Lower lobe of right lung (tissue), 2 donors: Measurements from ENCODE around the gene CUL3. TPM values are rescaled to one million over a fixed set of nuclear protein-coding genes. Genes with fewer than 3 reads are reported as not detected.

Source experiments
- ATAC-seq, 2 donors: fragments of 200-7000 bp; cut with Tn5 transposase; one replicate each; pipeline ENCODE4 v1.9.1; 2020 to 2022; ENCODE audit warnings: mild to moderate bottlenecking in 2 of 2, moderate library complexity in 2 of 2
- DNase-seq: peaks from one replicate; pipeline ENCODE4 v3.0.0-alpha.2; 2020
- H3K27ac ChIP-seq: fragments of 200-600 bp; one replicate; pipeline ENCODE4 v1.8.0; 2022
- H3K27me3 ChIP-seq: fragments of 200-600 bp; one replicate; pipeline ENCODE4 v1.8.0; 2022; ENCODE audit warnings: low read depth
- H3K36me3 ChIP-seq: fragments of 200-600 bp; one replicate; pipeline ENCODE4 v1.8.0; 2022; ENCODE audit warnings: mild to moderate bottlenecking
- H3K4me1 ChIP-seq: fragments of 200-600 bp; one replicate; pipeline ENCODE4 v1.8.0; 2022
- H3K4me3 ChIP-seq: fragments of 200-600 bp; one replicate; pipeline ENCODE4 v1.8.0; 2022; ENCODE audit warnings: mild to moderate bottlenecking
- H3K9me3 ChIP-seq: fragments of 200-600 bp; one replicate; pipeline ENCODE4 v1.8.0; 2022
- CTCF ChIP-seq: fragments of 200-600 bp; IDR thresholded peaks from one replicate; pipeline ENCODE4 v1.8.0; 2022; ENCODE audit warnings: antibody characterized with exemption, mild to moderate bottlenecking
- intact Hi-C: fragments of 100-400 bp; cut with DNase I; formaldehyde crosslinking; loops from one replicate; pipeline ENCODE4 v1.11.0; 2022
- total RNA-seq: library from RNA; stranded (reverse); fragmentation: NEBNext Ultra II Directional; extraction: Animal tissue kit (Norgen Biotek cat#: 25700); gene quantifications from one replicate; pipeline ENCODE4 v1.2.1, GENCODE V29; 2021
- donor health status: DM: no; HTN: yes; CAD: no; lungs with severe emphysema.

CUL3 gene
- total RNA-seq, 1 donor from 2014 or later = 79.2 TPM

GRCh38 chr2:224444783-224445182 lies 140.4 kb downstream of the CUL3 start:
- intact Hi-C loops = no loop called here
- ATAC-seq (no peak), DNase-seq (no peak)
- no peaks in the 10 kb centered on the region for H3K36me3 ChIP-seq
- no peak overlapping the region for H3K4me3 ChIP-seq
- H3K9me3 ChIP-seq = no peaks in the 10 kb centered on the region
- H3K4me1 ChIP-seq = peaks cover 12% of the 10 kb centered on the region
- no peak overlapping the region for H3K27ac ChIP-seq
- no peak for TF ChIP-seq CTCF
- peaks cover 5% of the 10 kb centered on the region for H3K27me3 ChIP-seq

GRCh38 chr2:224444021-224444420 lies 141.1 kb downstream of the CUL3 start:
- TF ChIP-seq CTCF = no peak
- peaks cover 12% of the 10 kb centered on the region for H3K4me1 ChIP-seq
- H3K9me3 ChIP-seq = no peaks in the 10 kb centered on the region
- ATAC-seq = no peak
- no peak overlapping the region for H3K27ac ChIP-seq
- H3K27me3 ChIP-seq = peaks cover 5% of the 10 kb centered on the region
- DNase-seq = no peak
- H3K36me3 ChIP-seq = no peaks in the 10 kb centered on the region
- H3K4me3 ChIP-seq = no peak overlapping the region
- intact Hi-C loops = no loop called here

DNA sequence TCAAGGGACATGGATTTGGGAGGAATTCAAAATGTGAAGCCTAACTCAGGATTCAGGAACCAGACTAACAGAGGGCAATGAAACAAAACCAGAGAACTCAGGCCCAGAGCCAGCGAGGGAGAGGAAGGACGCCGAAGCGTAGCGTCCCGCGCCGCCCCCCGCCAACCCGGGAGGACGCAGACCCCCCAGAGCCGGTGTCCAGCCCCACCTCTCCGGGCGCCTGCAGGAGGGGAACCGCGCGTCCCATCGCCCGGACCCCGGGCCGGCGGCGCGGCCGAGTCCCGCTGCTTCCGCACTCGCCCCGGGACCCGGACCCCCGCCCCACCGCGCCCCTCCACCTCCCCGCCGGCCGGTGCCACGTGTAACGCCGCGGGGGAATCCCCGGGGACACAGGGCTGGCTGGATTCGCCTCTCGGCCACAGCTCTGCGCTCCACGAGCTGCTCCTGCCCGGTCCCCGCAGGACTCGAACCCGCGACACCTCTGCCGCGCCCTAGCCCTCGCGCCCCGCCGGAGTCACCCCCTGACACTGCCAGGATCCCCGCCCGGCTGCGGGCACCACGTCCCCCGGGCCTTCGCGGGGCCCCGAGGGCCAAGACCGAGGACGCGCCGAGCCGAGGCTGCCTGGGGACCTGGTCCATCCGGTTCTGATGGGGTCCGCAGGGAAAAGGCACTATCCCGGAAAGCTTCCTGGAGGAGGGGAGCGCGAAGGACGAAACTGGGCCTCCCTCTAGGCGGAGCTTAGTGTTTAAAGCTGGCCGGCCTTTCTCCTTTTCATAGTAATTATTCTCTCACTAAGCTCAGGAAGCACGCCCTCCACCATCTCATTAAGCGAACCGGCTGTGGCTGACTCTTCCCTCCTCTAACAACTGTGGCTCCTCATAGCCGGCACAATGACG lies 142.8 kb downstream of the CUL3 start:
- peak; percentile 50 for DNase-seq

GRCh38 chr2:224440988-224441387 lies 144.2 kb downstream of the CUL3 start:
- Histone ChIP-seq H3K27ac (no peak overlapping the region), H3K36me3 (no peaks in the 10 kb centered on the region), H3K4me1 (peaks cover 12% of the 10 kb centered on the region), H3K9me3 (no peaks in the 10 kb centered on the region), H3K4me3 (no peak overlapping the region), H3K27me3 (peaks cover 5% of the 10 kb centered on the region)
- DNase-seq (no peak), ATAC-seq (peak in 1 of 2 donors; percentile 35)
- intact Hi-C loops = no loop called here
- TF ChIP-seq CTCF = no peak

More for the DNA sequence above, 142.8 kb downstream of the CUL3 start:
- Histone ChIP-seq H3K36me3 (no peaks in the 10 kb centered on the region), H3K4me3 (peak overlapping the region; percentile 59), H3K27me3 (peaks cover 5% of the 10 kb centered on the region), H3K27ac (no peak overlapping the region), H3K9me3 (no peaks in the 10 kb centered on the region), H3K4me1 (peaks cover 12% of the 10 kb centered on the region)
- no peak for TF ChIP-seq CTCF
- intact Hi-C loops = no loop called here
- ATAC-seq = peak; percentile 70 to 76

DNA sequence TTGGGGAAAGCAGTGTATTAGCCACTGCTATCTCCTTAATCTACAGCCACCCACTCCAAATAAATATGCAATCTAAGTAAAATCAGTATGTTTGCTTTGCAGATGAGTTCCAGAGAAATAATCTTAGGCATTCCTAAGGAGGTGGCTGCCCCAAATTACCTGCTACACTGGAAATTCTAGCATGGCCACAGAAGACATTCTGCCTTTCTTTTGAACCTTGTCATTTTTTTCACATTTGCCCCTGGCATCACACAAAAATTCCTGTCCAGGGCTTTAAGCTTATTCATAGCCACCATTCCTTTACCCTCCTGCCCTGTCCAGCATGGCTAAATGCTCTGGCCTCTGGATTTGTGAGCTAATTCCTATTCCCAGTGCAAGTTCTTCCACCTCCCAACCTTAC lies 146.4 kb downstream of the CUL3 start:
- ATAC-seq = no peak
- H3K4me3 ChIP-seq = no peak overlapping the region
- no peaks in the 10 kb centered on the region for H3K36me3 ChIP-seq
- peaks cover 5% of the 10 kb centered on the region for H3K27me3 ChIP-seq
- no peak overlapping the region for H3K27ac ChIP-seq
- H3K9me3 ChIP-seq = no peaks in the 10 kb centered on the region
- H3K4me1 ChIP-seq = peaks cover 12% of the 10 kb centered on the region
- intact Hi-C loops = no loop called here
- no peak for DNase-seq
- TF ChIP-seq CTCF = no peak
